AG09309 (cell line): ENCODE data around the gene ELP4.
A peak's percentile ranks its signal among the peaks of the same experiment; 100 is the strongest.

Source experiments
- DNase-seq: peaks from one replicate; pipeline ENCODE4 v3.0.0-alpha.2; 2010; ENCODE audit warnings: low read depth
- H3K4me3 ChIP-seq: 2 replicates; pipeline ENCODE4 v1.5.1; 2011; ENCODE audit warnings: mild to moderate bottlenecking, low read depth, low read length, moderate library complexity; ENCODE audit not compliant: control insufficient read depth
- CTCF ChIP-seq: IDR thresholded peaks from 2 replicates; pipeline ENCODE4 v1.5.1; 2011; ENCODE audit warnings: mild to moderate bottlenecking, low read depth, low read length, inconsistent platforms; ENCODE audit not compliant: insufficient read depth, control insufficient read depth; ENCODE audit errors: missing control alignments

The ELP4 gene

DNA sequence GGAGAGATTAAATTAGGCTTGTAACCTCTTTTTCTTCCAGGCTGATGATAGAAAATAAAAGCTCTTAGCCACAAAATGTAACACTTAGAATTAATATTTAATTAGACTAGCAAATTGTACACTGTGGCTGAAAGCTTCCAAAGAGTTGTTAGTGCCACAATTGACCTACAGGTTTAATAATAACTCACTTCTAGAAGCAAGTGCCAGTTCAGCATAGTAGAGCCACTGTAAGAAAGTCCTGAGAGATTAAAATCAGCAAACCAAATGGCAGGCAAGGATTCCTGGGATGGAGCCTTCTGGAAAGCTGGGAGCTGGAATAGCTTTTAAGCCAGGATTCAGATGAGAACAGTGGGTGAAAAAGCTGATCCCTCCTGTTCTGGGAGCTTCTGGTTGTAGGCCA is 131.0 kb downstream of the ELP4 start:
- TF ChIP-seq CTCF: no peak
- DNase-seq: no peak

DNA sequence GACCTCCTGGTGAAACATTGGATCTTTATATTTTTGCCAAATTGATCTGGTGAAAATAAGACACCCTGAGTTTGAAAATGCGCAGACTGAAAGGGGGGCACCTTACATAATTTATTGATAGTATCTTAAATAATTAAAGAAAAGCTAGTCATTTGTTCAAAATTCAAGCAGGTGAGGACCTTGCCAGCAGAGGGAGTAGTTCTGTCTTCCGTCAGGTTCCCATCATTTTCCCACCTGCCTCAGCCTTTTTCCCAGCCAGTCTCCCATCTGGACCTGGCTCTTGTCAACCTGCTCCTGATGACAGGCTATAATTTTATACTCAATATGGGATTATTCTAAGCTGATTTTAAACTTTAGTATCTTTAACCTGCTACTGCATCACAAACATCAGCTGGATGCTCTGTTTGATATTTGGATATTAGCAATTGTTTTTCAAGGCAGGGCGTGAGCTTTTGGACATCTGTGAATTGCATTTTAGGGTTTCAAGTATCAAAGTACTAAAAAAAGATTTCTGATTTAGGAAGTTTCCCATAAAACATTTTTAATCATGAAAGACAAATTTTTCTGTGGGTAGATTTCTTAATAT is 132.0 kb downstream of the ELP4 start:
- no peak for DNase-seq
- H3K4me3 ChIP-seq: no peak overlapping the region
- peak; percentile 63 for TF ChIP-seq CTCF

More for the DNA sequence above, 131.0 kb downstream of the ELP4 start:
- H3K4me3 ChIP-seq: no peak overlapping the region

GRCh38 chr11:31643857-31644256 is 134.3 kb downstream of the ELP4 start:
- TF ChIP-seq CTCF: no peak
- DNase-seq: peak; percentile 21

DNA sequence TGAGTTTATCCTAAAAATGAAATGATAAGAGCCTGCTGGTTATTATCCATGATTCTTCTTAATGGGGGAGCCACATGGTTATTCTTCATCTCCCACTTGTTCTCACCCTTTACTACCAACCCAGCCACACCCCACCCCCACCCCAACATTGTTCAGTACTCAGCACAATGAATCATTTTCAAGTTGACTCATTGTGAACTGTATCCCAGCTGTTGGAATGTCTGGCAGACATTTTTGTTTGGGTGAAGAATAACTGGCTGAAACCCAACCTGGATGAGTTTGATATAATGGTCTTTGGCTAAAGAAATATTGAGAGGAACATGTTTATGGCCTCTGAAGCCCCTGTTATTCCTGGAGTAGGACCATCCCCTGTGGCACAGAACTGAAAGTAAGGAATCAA is 136.2 kb downstream of the ELP4 start:
- DNase-seq: peak; percentile 50
- TF ChIP-seq CTCF: no peak
- no peak overlapping the region for H3K4me3 ChIP-seq

More at GRCh38 chr11:31643857-31644256, 134.3 kb downstream of the ELP4 start:
- H3K4me3 ChIP-seq: no peak overlapping the region

DNA sequence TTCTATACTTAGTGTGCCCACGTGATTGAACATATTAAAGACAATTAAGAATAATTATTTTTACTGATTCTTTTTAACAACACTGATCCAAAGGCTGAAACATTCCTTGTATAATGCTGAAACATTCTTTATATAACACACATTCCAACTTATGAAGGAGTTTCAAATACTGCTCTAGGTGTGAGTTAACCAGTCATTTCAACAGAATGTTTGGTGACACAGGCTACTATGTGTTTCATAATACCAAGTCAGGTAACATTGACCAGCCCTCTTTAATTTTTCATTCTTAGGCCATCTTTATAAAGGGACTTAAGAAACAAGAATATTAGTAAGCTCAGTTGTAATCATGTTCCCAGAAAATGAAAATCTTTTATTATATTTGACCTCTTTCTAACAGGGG is 136.6 kb downstream of the ELP4 start:
- no peak overlapping the region for H3K4me3 ChIP-seq
- no peak for TF ChIP-seq CTCF
- no peak for DNase-seq

- DNase-seq: no peak
- no peak for TF ChIP-seq CTCF
- H3K4me3 ChIP-seq: no peak overlapping the region
These were observed 139.8 kb downstream of the ELP4 start for GRCh38 chr11:31649129-31649966.

GRCh38 chr11:31651208-31651607 is 141.6 kb downstream of the ELP4 start:
- H3K4me3 ChIP-seq: no peak overlapping the region
- TF ChIP-seq CTCF: no peak
- DNase-seq: no peak
